Glomerular visceral epithelial cell (primary cell): ENCODE measurements around the gene KMT2E.
A peak's percentile ranks its signal among the peaks of the same experiment; 100 is the strongest.
"Not testable (repeated sequence)": the region's sequence is repeated elsewhere in the genome, so short reads cannot be mapped to it uniquely, and the experiment has no call there.

Experiments
- DNase-seq: peaks from one replicate; pipeline ENCODE4 v3.0.0-alpha.2; 2016; ENCODE audit errors: extremely low spot score

Gene KMT2E, protein sequence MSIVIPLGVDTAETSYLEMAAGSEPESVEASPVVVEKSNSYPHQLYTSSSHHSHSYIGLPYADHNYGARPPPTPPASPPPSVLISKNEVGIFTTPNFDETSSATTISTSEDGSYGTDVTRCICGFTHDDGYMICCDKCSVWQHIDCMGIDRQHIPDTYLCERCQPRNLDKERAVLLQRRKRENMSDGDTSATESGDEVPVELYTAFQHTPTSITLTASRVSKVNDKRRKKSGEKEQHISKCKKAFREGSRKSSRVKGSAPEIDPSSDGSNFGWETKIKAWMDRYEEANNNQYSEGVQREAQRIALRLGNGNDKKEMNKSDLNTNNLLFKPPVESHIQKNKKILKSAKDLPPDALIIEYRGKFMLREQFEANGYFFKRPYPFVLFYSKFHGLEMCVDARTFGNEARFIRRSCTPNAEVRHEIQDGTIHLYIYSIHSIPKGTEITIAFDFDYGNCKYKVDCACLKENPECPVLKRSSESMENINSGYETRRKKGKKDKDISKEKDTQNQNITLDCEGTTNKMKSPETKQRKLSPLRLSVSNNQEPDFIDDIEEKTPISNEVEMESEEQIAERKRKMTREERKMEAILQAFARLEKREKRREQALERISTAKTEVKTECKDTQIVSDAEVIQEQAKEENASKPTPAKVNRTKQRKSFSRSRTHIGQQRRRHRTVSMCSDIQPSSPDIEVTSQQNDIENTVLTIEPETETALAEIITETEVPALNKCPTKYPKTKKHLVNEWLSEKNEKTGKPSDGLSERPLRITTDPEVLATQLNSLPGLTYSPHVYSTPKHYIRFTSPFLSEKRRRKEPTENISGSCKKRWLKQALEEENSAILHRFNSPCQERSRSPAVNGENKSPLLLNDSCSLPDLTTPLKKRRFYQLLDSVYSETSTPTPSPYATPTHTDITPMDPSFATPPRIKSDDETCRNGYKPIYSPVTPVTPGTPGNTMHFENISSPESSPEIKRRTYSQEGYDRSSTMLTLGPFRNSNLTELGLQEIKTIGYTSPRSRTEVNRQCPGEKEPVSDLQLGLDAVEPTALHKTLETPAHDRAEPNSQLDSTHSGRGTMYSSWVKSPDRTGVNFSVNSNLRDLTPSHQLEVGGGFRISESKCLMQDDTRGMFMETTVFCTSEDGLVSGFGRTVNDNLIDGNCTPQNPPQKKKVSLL (N-terminal part only)

DNA sequence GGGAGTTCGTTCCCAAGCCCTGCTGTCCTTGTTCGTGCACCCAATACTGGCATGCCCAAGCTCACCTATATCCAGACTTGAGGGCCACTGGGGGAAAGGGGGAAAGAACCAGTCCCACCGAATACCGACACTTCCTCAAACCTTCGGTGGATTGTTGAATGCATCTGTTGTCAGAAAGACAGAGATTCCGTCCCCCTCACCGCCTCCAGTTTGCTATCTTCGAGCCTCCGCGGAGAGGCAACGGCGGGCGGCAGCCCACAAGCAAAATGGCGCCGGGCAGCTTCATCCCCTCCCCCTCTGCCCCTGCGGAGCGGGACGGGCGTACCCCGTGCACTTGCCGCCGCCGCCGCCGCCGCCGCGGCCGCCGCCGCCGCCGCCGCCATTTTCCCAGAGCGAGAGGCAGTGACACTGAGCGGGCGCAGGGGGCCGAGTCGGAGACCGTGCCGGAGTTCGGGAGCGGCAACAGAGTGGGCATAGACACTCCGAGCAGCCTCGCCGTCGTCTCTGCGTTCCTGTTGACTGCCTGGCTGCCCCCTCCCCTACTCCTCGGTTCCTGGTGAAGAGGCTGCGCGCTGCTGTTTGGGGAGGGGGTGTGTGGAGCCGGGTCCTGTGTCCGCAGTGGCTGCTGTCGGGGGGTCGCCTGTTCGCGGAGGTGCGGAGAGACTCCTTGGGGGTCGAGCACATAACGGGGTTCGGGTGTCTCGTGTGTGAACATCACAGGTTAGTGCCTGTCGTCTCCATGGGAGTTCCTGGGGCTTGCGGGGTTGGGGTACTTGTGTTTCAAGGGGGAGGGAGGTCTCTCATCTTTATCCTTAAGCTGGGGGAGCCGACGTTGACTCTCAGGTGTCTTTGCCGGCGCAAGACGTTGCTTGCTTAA is at the start of gene KMT2E:
Gene KMT2E, plus strand, starts transcription at position 390 of the 877 bp plus-strand sequence. CDS start 26,748 bp downstream, outside the sequence.
- DNase-seq = peak; percentile 91

- DNase-seq = no peak
Observed at GRCh38 chr7:104964626-104965236, 49.3 kb upstream of the KMT2E start.

DNA sequence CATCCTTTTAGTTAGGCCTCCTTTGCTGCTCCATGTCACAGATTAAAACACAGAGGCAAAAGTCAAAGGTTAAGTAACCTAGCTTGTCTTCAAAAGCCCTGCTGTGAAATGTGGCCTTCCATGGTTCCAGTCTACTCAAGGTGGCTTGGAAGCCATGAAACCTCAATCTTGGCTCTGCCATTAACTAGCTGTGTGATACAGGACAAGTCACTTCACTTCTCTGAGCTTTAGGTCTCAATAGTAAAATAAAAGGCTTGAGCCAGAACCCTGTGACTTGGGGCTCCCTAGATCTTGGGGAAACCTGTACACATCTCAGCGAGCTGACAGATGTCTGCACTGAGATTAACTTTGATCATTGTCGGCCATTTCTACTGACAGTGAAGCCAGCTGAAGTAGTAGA is 48.0 kb upstream of the KMT2E start:
- DNase-seq = no peak

DNA sequence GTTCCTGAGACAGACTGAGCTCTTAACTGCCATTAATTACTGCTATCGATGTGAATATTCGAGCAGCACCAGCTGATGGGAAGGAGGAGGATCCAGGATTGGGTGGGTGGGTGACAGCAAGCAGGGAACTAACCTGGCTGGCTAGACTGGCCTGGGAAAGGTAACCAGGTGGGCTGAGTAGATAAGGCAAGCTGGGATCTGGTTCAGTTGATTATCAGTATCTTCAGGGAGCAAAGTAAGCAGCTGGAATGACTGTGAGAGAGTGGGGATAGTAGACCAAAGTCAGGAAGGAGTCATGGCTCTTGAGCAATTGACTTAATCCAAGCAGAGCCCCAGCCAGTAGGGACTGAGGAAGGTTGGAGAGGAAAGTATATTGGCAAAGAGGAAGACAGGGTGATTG is 46.9 kb upstream of the KMT2E start:
- DNase-seq = no peak

GRCh38 chr7:104967595-104967994 is 46.4 kb upstream of the KMT2E start:
- DNase-seq = peak; percentile 75

GRCh38 chr7:104968648-104969047 is 45.4 kb upstream of the KMT2E start:
- no peak for DNase-seq

DNA sequence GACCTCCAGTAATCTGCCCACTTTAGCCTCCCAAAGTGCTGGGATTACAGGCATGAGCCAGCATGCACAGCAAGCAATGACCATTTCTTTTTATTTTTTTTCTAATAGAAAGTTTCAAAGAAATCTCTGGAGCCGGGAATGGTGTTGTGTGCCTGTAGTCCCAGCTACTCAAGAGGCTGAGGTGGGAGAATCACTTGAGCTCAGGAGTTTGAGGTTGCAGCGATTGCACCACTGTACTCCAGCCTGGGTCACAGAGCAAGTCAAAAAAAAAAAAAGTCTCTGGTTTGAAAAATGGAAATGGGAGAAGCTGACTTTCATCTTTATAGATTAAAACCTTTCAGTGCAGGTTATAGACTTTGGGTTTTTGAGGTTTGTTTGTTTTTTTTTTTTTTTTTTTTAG is 44.8 kb upstream of the KMT2E start:
- DNase-seq = no peak

GRCh38 chr7:104971290-104972071 is 42.5 kb upstream of the KMT2E start:
- no peak for DNase-seq

DNA sequence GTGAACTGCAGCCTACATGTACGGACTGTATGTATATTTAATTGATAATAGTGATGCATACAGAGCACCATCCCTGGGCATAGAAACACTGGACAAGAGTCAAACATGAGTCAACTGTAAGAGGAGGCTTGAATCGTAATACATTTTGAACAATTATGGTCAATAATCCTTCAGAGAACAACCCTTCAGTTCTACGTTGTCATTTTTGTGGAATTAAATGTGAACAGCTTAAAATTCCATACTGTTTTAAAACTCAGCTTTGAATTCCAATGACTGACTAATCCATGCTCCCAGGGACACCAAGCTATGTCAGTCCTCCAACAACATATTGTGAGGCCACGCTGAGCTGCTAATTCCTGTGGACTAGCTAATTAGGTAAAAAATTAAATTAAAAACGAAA is 41.5 kb upstream of the KMT2E start:
- DNase-seq = no peak

DNA sequence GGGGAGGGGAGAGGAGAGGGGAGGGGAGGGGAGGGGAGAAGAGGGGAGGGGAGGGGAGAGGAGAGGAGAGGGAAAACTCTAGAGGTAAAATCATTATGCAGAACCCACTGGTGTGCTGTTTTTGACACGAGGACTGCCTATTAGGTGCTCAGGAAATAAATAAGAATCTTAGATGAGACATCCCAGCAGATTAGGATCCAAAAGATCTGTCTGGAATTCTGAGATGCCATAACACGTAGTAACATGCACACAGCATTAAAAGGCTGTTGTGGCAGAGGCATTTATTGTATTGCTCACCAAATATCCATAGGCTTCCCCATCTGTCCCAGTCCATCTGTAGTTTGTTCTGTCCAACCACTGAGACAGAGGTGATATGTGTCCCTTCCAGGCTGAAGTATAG is 40.8 kb upstream of the KMT2E start:
- DNase-seq = no peak

DNA sequence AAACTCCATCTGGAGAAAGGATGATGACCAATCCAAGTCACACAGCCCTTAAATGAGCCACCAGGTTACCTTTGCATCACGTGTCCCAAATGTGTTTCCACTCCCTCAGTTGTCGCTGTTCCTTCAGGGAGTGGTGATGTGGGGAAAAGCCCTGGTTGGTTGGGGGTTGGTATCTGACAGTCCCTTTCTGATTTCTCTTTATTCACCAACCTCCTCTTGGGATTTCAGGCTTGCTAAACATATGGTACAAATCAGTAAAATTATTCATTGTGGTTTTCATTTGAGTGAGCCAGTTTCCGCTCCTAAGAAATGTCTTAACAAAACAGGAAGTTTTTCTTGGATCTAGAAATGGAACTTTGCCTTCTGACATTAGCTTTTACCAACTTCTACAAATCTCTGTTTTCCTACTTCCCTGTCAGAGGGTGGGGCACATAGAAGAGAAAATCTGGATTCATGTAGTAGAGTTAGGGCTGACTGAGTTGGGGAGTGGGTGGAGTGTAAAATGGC is 40.0 kb upstream of the KMT2E start:
- peak; percentile 59 for DNase-seq

- DNase-seq = not testable (repeated sequence)
Observed at GRCh38 chr7:104975553-104975952, 38.5 kb upstream of the KMT2E start.

DNA sequence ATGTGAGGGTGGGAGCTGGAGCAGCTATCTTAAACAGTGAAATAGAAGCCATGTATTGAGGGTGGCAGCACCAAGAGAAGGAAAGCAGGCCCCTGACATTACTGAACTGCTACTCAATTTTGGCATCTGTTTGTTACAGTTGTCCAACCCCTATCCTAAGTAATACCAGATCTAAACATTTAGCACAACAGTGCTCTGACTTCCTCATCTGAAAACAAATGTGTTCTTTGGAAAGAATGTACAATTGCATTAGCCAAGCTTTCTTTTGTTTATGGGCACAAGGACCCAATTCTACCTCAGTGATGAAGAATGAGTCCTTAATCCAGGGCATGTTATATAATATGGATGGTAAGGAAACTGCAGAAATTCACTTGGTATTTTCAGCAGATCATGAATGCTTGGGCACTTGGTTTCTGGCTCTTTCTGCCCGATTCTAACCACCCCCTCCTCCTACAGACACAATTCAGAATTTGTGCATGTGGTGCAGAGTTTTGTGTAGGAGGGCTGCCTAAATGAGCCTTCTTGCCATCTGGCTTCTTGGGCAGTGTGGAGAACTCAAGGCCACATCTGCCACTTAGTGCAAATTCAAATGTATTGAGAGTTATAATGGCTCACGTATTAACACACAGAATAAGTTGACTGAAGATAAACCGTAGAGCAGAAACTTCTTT is 36.9 kb upstream of the KMT2E start:
- DNase-seq = no peak

DNA sequence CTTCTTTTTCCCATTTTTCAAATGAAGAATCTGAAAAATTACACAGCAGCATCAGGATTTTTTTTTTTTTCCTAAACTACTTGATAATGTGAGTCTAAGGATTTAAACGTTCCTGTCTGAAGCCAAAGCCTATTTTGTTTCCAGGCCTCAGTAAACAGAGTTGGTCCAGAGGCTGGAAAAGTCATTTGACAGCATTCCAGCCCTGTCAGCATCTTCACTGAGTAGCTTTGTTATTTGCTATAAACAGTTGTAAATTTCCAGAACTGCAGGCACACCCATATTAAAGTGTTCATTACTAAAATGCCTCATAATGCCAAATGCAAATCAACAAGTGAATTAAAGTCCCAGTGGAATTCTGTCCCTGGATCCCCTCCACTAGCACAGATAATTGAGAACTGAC is 35.5 kb upstream of the KMT2E start:
- no peak for DNase-seq

GRCh38 chr7:104979167-104979841 is 34.7 kb upstream of the KMT2E start:
- DNase-seq = peak; percentile 77

GRCh38 chr7:104980440-104980839 is 33.6 kb upstream of the KMT2E start:
- no peak for DNase-seq

DNA sequence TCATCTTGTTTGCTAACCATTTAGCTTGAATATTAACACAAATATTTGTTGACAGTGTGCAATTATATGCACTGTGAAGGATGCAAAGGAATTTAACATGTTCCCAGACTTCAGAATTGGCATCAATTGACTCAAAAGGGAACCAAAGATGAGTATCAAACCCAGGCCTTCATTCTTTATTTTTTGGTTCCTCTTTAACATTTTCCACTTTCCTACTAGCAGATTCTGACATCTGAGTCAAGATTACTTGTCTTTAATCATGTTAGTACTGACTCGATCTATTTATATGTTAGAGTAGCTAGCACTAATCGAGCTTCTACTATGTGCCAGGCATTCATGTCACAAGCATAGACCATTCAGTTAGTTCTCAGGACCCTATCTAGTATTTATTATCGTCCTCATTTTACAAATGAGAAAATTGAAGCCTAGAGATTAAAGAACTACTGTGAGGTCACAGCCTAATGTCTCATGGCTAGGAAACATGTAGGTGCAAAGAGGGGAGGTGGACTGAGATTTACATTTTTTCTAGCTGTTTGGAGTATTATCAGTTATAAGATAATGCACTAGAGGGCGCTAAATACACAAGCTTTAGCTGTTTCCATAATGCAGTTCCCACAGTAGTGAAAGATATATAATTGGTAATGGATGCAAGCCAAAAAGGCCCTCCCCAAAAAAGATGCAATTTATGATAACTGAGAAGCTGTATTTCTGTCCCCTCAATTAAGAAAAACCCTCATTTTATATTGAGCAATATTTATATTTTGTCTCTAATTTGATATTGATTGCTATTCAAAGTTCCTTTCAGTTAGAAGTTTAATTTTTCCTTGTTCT is 32.9 kb upstream of the KMT2E start:
- peak; percentile 55 for DNase-seq

DNA sequence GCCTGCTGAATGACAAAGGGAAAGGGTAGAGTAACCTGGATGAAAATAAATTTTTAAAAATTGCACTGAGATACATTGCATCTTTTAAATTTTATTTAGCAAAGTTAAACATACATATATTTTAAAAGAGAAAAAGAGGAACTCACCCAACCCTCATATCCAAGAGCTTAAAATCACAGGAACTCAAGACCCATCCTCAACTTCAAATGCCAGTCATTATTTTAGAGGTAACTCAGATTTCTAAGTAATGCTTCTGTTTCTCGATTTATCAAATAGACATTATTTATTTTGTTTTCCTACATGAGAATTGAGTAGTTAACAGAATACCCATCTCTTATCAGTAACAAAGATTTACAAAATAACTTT is 32.4 kb upstream of the KMT2E start:
- no peak for DNase-seq
